Measurements from ENCODE around the gene SCARF2. TPM values are rescaled to one million over a fixed set of nuclear protein-coding genes. Genes with fewer than 3 reads are reported as not detected.

Gene SCARF2
- total RNA-seq, 6 experiments from 2014 or later: 65.1 to 92.3 (median 68.9) TPM

GRCh38 chr22:20463324-20464095, 25.9 kb upstream of the SCARF2 start:
- Mint-ChIP-seq H3K27ac (no peak overlapping the region), H3K4me1 (ENCODE audit: low read depth) (no peaks in the 10 kb centered on the region), H3K27me3 (ENCODE audit: insufficient read depth) (no peaks in the 10 kb centered on the region; the same call in 1 of the 2 replicates), H3K4me3 (no peak overlapping the region), H3K9me3 (no peaks in the 10 kb centered on the region), H3K36me3 (ENCODE audit: low read depth) (no peaks in the 10 kb centered on the region)
- TF ChIP-seq CTCF (IDR thresholded peaks at IDR 0.05): no peak
- no peak for DNase-seq

- Mint-ChIP-seq H3K4me3 (no peak overlapping the region), H3K27ac (no peak overlapping the region), H3K27me3 (ENCODE audit: insufficient read depth) (no peaks in the 10 kb centered on the region; the same call in 1 of the 2 replicates), H3K36me3 (ENCODE audit: low read depth) (peaks cover 7% of the 10 kb centered on the region), H3K9me3 (no peaks in the 10 kb centered on the region), H3K4me1 (ENCODE audit: low read depth) (peaks cover 15% of the 10 kb centered on the region)
- no peak for TF ChIP-seq CTCF (IDR thresholded peaks at IDR 0.05)
- no peak for DNase-seq
Observed at GRCh38 chr22:20459862-20460261, 22.2 kb upstream of the SCARF2 start.

GRCh38 chr22:20459152-20459542, 21.5 kb upstream of the SCARF2 start:
- peaks cover 1% of the 10 kb centered on the region for H3K27me3 Mint-ChIP-seq (ENCODE audit: insufficient read depth)
- no peak for TF ChIP-seq CTCF (IDR thresholded peaks at IDR 0.05)
- H3K27ac Mint-ChIP-seq: no peak overlapping the region
- peaks cover 15% of the 10 kb centered on the region for H3K4me1 Mint-ChIP-seq (ENCODE audit: low read depth)
- DNase-seq: no peak
- peaks cover 7% of the 10 kb centered on the region for H3K36me3 Mint-ChIP-seq (ENCODE audit: low read depth)
- H3K4me3 Mint-ChIP-seq: no peak overlapping the region
- H3K9me3 Mint-ChIP-seq: no peaks in the 10 kb centered on the region

GRCh38 chr22:20458530-20459151, 21.0 kb upstream of the SCARF2 start:
- H3K36me3 Mint-ChIP-seq (ENCODE audit: low read depth): peaks cover 7% of the 10 kb centered on the region
- no peak overlapping the region; the same call in 1 of the 2 replicates for H3K27ac Mint-ChIP-seq
- no peak for TF ChIP-seq CTCF (IDR thresholded peaks at IDR 0.05)
- peaks cover 1% of the 10 kb centered on the region for H3K27me3 Mint-ChIP-seq (ENCODE audit: insufficient read depth)
- H3K9me3 Mint-ChIP-seq: no peaks in the 10 kb centered on the region
- no peak for DNase-seq
- H3K4me1 Mint-ChIP-seq (ENCODE audit: low read depth): peaks cover 15% of the 10 kb centered on the region
- H3K4me3 Mint-ChIP-seq: no peak overlapping the region

- peaks cover 7% of the 10 kb centered on the region for H3K36me3 Mint-ChIP-seq (ENCODE audit: low read depth)
- no peak for DNase-seq
- peaks cover 15% of the 10 kb centered on the region for H3K4me1 Mint-ChIP-seq (ENCODE audit: low read depth)
- H3K4me3 Mint-ChIP-seq: no peak overlapping the region
- no peak overlapping the region; the same call in 1 of the 2 replicates for H3K27ac Mint-ChIP-seq
- peaks cover 1% of the 10 kb centered on the region for H3K27me3 Mint-ChIP-seq (ENCODE audit: insufficient read depth)
- no peaks in the 10 kb centered on the region for H3K9me3 Mint-ChIP-seq
- no peak for TF ChIP-seq CTCF (IDR thresholded peaks at IDR 0.05)
Observed at GRCh38 chr22:20457506-20458240, 20.0 kb upstream of the SCARF2 start.
